ENCODE data around the gene PAQR4. TPM values are rescaled to one million over a fixed set of nuclear protein-coding genes. Genes with fewer than 3 reads are reported as not detected.

Gene PAQR4
- polyA plus RNA-seq, 2 of the 4 experiments (the other 2 are of a cell fraction): 8.0 to 18.6 TPM

DNA sequence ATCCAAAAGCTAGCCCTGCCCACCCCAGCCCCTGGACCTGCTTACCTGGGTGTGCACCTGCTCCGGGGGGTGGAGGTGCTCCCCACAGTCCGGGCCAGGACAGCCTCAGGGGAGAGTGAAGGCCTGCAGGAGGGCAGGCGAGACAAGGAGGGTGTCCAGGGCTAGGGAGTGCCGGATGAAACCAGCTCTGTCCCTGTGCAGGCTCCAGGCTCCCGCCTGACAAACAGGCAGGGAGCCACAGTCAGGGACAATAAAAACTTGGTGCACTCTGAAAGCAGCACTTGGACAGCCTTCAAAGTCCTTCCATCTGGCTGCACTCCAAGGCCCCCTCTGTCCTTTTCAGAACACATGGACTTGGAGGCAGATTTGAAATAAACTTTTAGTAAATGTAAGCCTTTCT, 3.9 kb downstream of the PAQR4 start:
- no peak overlapping the region for H3K4me3 ChIP-seq
- no peak overlapping the region for H3K27ac ChIP-seq
- no peak overlapping the region for H3K4me2 ChIP-seq
- peaks cover 20% of the 10 kb centered on the region for H3K4me1 ChIP-seq
- CTCF ChIA-PET: interaction anchor here (1.3 to 3.3 kb wide), 6 partner anchors 9 to 46 kb away, joined by 3 to 13 read pairs (median 4); partner anchors contain the start of gene KREMEN2
- no peak for DNase-seq (ENCODE audit: low read depth in 1 of 2, low spot score in 1 of 2)
- WGBS (ENCODE audit: missing lambda C conversion rate): 76% methylated on average over 5 of the region's 5 CpGs
- no peaks in the 10 kb centered on the region for H3K9me3 ChIP-seq
- TF ChIP-seq, protein P1, sequence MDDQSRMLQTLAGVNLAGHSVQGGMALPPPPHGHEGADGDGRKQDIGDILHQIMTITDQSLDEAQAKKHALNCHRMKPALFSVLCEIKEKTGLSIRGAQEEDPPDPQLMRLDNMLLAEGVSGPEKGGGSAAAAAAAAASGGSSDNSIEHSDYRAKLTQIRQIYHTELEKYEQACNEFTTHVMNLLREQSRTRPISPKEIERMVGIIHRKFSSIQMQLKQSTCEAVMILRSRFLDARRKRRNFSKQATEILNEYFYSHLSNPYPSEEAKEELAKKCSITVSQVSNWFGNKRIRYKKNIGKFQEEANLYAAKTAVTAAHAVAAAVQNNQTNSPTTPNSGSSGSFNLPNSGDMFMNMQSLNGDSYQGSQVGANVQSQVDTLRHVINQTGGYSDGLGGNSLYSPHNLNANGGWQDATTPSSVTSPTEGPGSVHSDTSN (IDR thresholded peaks at IDR 0.05): 0 out of 2 replicates have a peak, but pooled peaks have one; percentile 13
- TF ChIP-seq CEBPB (IDR thresholded peaks at IDR 0.05): no peak
- no peak for ATAC-seq
- POLR2A ChIA-PET: interaction anchor here (0.8 kb wide), 1 partner anchor 7 kb away, joined by 3 read pairs; the partner anchor contains the start of gene PKMYT1
- FAIRE-seq: no peak

DNA sequence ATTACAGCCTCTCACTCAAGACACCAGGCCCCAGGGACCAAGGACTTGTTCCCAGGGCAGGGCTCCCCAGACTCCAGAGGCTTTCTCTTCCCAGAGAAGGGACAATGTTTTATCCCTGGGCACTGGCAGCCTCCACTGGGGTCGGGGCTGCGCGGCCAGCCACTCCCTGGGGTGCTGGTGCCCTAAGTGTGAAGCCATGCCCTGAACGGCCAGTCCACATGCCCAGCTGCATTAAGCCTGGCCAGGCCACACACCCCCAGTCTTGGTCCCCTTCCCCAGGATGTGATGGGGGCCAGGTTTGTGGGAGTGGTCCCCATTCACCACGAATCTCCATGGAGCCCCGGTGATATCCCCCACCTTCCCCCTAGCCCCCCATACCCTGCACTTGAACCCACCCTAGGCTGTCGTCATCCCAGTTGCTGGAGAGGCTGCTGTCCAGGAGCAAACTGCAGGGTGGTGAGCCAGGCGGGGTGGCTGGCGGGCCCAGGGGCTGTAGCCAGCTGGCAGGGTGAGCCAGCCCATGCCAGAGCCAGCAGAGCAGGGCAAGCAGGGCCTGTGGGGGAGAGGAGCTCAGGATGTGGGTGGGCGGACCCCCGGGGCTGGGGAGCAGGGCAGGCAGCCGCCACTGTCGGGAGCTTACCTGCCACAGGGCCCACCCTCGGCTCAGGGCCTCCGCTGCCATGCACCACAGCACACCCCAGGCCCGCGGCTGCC, 4.6 kb downstream of the PAQR4 start:
- WGBS (ENCODE audit: missing lambda C conversion rate): 92% methylated on average over 9 of the region's 17 CpGs
- H3K4me1 ChIP-seq: peaks cover 14% of the 10 kb centered on the region
- no peak overlapping the region for H3K27ac ChIP-seq
- TF ChIP-seq, protein P2, sequence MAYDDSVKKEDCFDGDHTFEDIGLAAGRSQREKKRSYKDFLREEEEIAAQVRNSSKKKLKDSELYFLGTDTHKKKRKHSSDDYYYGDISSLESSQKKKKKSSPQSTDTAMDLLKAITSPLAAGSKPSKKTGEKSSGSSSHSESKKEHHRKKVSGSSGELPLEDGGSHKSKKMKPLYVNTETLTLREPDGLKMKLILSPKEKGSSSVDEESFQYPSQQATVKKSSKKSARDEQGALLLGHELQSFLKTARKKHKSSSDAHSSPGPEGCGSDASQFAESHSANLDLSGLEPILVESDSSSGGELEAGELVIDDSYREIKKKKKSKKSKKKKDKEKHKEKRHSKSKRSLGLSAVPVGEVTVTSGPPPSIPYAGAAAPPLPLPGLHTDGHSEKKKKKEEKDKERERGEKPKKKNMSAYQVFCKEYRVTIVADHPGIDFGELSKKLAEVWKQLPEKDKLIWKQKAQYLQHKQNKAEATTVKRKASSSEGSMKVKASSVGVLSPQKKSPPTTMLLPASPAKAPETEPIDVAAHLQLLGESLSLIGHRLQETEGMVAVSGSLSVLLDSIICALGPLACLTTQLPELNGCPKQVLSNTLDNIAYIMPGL (CRISPR knock-in tag; IDR thresholded peaks at IDR 0.05; ENCODE audit: borderline replicate concordance): no peak
- TF ChIP-seq, protein P3, sequence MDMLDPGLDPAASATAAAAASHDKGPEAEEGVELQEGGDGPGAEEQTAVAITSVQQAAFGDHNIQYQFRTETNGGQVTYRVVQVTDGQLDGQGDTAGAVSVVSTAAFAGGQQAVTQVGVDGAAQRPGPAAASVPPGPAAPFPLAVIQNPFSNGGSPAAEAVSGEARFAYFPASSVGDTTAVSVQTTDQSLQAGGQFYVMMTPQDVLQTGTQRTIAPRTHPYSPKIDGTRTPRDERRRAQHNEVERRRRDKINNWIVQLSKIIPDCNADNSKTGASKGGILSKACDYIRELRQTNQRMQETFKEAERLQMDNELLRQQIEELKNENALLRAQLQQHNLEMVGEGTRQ (IDR thresholded peaks at IDR 0.05): no peak
- TF ChIP-seq, protein P1 (IDR thresholded peaks at IDR 0.05): peak; percentile 37; the same call in 1 of the 2 replicates
- TF ChIP-seq, protein P4, sequence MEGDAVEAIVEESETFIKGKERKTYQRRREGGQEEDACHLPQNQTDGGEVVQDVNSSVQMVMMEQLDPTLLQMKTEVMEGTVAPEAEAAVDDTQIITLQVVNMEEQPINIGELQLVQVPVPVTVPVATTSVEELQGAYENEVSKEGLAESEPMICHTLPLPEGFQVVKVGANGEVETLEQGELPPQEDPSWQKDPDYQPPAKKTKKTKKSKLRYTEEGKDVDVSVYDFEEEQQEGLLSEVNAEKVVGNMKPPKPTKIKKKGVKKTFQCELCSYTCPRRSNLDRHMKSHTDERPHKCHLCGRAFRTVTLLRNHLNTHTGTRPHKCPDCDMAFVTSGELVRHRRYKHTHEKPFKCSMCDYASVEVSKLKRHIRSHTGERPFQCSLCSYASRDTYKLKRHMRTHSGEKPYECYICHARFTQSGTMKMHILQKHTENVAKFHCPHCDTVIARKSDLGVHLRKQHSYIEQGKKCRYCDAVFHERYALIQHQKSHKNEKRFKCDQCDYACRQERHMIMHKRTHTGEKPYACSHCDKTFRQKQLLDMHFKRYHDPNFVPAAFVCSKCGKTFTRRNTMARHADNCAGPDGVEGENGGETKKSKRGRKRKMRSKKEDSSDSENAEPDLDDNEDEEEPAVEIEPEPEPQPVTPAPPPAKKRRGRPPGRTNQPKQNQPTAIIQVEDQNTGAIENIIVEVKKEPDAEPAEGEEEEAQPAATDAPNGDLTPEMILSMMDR (IDR thresholded peaks at IDR 0.05): no peak
- CTCF ChIA-PET: interaction anchor here (1.1 to 3.3 kb wide), 4 partner anchors 9 to 47 kb away, joined by 6 to 13 read pairs (median 8); no protein-coding TSS in a partner anchor
- no peak overlapping the region for H3K4me2 ChIP-seq
- H3K9me3 ChIP-seq: no peaks in the 10 kb centered on the region
- FAIRE-seq: no peak
- no peak for DNase-seq (ENCODE audit: low read depth in 1 of 2, low spot score in 1 of 2)
- H3K4me3 ChIP-seq: no peak overlapping the region
- ATAC-seq: no peak
- POLR2A ChIA-PET: no interaction called here

DNA sequence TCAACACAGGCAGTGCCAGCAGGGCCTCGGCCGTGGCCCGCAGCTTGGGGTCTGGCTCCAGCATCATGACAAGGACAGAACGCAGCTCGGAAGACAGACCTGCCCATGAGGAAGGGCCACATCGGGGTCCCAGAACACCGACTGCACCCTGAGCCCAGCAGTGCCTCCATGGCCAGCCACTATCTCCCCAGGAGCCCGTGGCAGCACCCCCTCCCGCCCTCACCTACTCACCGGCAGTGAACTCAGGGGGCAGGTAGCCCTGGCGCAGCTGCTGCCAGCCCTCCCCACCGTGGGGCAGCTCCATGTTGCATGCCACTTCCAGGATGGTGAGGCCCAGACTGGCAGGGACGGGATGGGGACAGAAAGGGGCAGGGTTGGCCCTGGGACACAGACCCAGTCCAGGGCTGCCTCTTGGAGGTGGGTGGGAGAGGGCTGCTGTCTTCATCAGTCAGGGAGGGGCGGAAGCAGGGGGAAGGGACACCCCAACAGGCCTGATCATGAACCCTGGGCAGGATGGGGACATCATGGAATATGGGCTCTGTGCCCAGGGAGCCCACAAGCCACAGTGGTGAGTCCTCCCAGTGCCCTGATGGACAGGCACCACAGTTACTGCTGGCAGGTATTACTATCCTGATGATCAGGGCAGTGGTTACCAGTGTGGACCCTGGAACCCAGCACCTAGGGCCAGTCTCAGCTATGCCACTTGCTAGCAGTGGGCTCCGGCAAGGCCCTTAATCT, 5.3 kb downstream of the PAQR4 start:
- H3K4me2 ChIP-seq: no peak overlapping the region
- ChIA-PET CTCF (interaction anchor here (0.8 to 3.3 kb wide), 6 partner anchors 8 to 55 kb away, joined by 4 to 13 read pairs (median 6); no protein-coding TSS in a partner anchor), POLR2A (no interaction called here)
- FAIRE-seq (no peak), DNase-seq (ENCODE audit: low read depth in 1 of 2, low spot score in 1 of 2) (no peak), ATAC-seq (no peak)
- H3K9me3 ChIP-seq: no peaks in the 10 kb centered on the region
- WGBS (ENCODE audit: missing lambda C conversion rate): 97% methylated on average over 10 of the region's 15 CpGs
- peaks cover 17% of the 10 kb centered on the region for H3K4me1 ChIP-seq
- H3K4me3 ChIP-seq: no peak overlapping the region
- no peak overlapping the region for H3K27ac ChIP-seq
- TF ChIP-seq KDM5A (IDR thresholded peaks at IDR 0.05) (no peak), FOSB (CRISPR knock-in tag; IDR thresholded peaks at IDR 0.05) (no peak), JUNB (IDR thresholded peaks at IDR 0.05) (no peak), CBX2 (IDR thresholded peaks at IDR 0.05; ENCODE audit: borderline replicate concordance, low read depth) (no peak), ZSCAN20 (CRISPR knock-in tag; IDR thresholded peaks at IDR 0.05) (no peak), JUN (IDR thresholded peaks at IDR 0.05) (no peak), HOXB13 (CRISPR knock-in tag; IDR thresholded peaks at IDR 0.05; ENCODE audit: low read depth) (no peak), RNF2 (IDR thresholded peaks at IDR 0.05; ENCODE audit: borderline replicate concordance, low read depth) (no peak), RAD21 (conservative IDR thresholded peaks at IDR 0.05 in 1 of 2, IDR thresholded peaks at IDR 0.05 in 1 of 2) (no peak), SREBF2 (IDR thresholded peaks at IDR 0.05) (no peak), EHF (CRISPR knock-in tag; IDR thresholded peaks at IDR 0.05) (no peak), FOXS1 (CRISPR knock-in tag; IDR thresholded peaks at IDR 0.05) (no peak)
- TF ChIP-seq, protein P4 (IDR thresholded peaks at IDR 0.05): no peak
- TF ChIP-seq, protein P5, sequence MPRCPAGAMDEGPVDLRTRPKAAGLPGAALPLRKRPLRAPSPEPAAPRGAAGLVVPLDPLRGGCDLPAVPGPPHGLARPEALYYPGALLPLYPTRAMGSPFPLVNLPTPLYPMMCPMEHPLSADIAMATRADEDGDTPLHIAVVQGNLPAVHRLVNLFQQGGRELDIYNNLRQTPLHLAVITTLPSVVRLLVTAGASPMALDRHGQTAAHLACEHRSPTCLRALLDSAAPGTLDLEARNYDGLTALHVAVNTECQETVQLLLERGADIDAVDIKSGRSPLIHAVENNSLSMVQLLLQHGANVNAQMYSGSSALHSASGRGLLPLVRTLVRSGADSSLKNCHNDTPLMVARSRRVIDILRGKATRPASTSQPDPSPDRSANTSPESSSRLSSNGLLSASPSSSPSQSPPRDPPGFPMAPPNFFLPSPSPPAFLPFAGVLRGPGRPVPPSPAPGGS (IDR thresholded peaks at IDR 0.05): no peak
